H1 (cell line): ENCODE results near the gene GPT2. TPM values are rescaled to one million over a fixed set of nuclear protein-coding genes. Genes with fewer than 3 reads are reported as not detected.

Experiments used
- EZH2 ChIP-seq: fragments of 200-600 bp; sonication (generic); IDR thresholded peaks from 2 replicates; pipeline ENCODE4 v1.7.1; 2012; ENCODE audit warnings: low read depth, mild to moderate bottlenecking, moderate library complexity, low read length, inconsistent platforms; ENCODE audit not compliant: severe bottlenecking
- RNF2 ChIP-seq: fragments of 200-900, 300-1000 bp; sonication (generic); IDR thresholded peaks from 2 replicates; pipeline ENCODE4 v1.7.1; 2016; ENCODE audit warnings: borderline replicate concordance, low read depth, mild to moderate bottlenecking, antibody characterized with exemption, low read length; ENCODE audit not compliant: poor library complexity, severe bottlenecking; ENCODE audit errors: missing control alignments
- polyA plus RNA-seq, 7 experiments: library from polyadenylated mRNA; depleted of rRNA in 3 of 7; stranded (reverse) in 5 of 7; unstranded in 2 of 7; fragments of >200 nt in 5 of 7; fragments of 200-250 nt in 2 of 7; gene quantifications; 1 replicate in 5 of 7; 2 replicates in 1 of 7; 4 replicates in 1 of 7; pipeline versions ENCODE4 v1.2.1 to v1.2.3, GENCODE V29; 2011 to 2013; ENCODE audit warnings: missing spikeins in 2 of 7, mixed read lengths in 2 of 7
- total RNA-seq: library from RNA; stranded (reverse); fragmentation: NEBNext Ultra II Directional; extraction: Animal tissue kit (Norgen Biotek cat#: 25700); gene quantifications from 2 replicates; pipeline ENCODE4 v1.2.1, GENCODE V29; 2021

GPT2 gene
- total and polyA plus RNA-seq, 2 of the 8 experiments (the other 6 are each of a cell fraction or from before 2014, with no cell fraction given), result 71.6 to 94.1 TPM

- TF ChIP-seq EZH2, result no peak
- TF ChIP-seq RNF2, result no peak
These were observed 29.3 kb upstream of the GPT2 start (continued) for GRCh38 chr16:46854846-46855245.
